Aorta (tissue), 5 donors: ENCODE data around the gene ZNF311. TPM values are rescaled to one million over a fixed set of nuclear protein-coding genes. Genes with fewer than 3 reads are reported as not detected.

Source experiments
- ATAC-seq: fragments of 200-7000 bp; cut with Tn5 transposase; one replicate; pipeline ENCODE4 v1.9.1; 2022; ENCODE audit warnings: moderate library complexity; ENCODE audit not compliant: low FRiP score
- DNase-seq, 2 donors: peaks; one replicate each; pipeline ENCODE4 v3.0.0-alpha.2; 2020
- H3K27ac ChIP-seq, 2 donors: one replicate each; pipeline ENCODE4 v1.5.1; 2013; ENCODE audit warnings: low read length in 2 of 2, mild to moderate bottlenecking in 2 of 2, moderate library complexity in 2 of 2, control low read depth in 1 of 2, inconsistent platforms in 1 of 2, low read depth in 1 of 2
- H3K27me3 ChIP-seq, 2 donors: one replicate each; pipeline ENCODE4 v1.6.1; 2013; ENCODE audit warnings: control low read depth in 1 of 2, low read length in 1 of 2, mild to moderate bottlenecking in 1 of 2, moderate library complexity in 1 of 2; ENCODE audit not compliant: insufficient read depth in 2 of 2, control insufficient read depth in 1 of 2
- H3K36me3 ChIP-seq, 2 donors: one replicate each; pipeline ENCODE4 v1.6.1; 2013; ENCODE audit warnings: control low read depth in 1 of 2, low read length in 1 of 2, mild to moderate bottlenecking in 1 of 2; ENCODE audit not compliant: insufficient read depth in 2 of 2, control insufficient read depth in 1 of 2
- H3K4me1 ChIP-seq, 2 donors: one replicate each; pipeline ENCODE4 v1.6.1; 2013; ENCODE audit warnings: low read length in 2 of 2, control low read depth in 1 of 2, mild to moderate bottlenecking in 1 of 2, moderate library complexity in 1 of 2; ENCODE audit not compliant: insufficient read depth in 2 of 2, control insufficient read depth in 1 of 2
- H3K4me3 ChIP-seq, 2 donors: one replicate each; pipeline ENCODE4 v1.5.1; 2013; ENCODE audit warnings: low read length in 2 of 2, control low read depth in 1 of 2, mild to moderate bottlenecking in 1 of 2
- H3K9me3 ChIP-seq: one replicate; pipeline ENCODE4 v1.6.1; 2013; ENCODE audit warnings: mild to moderate bottlenecking, low read length; ENCODE audit not compliant: control insufficient read depth
- WGBS, 2 donors: extraction: QIAGEN DNeasy Blood & Tissue Kit; methylation state at CpG; one replicate each; pipeline ENCODE4 v1.1.7; 2013; 5-methylcytosine and 5-hydroxymethylcytosine counted together
- intact Hi-C, 2 donors: fragments of 100-400 bp; cut with DNase I; formaldehyde crosslinking; loops; one replicate each; pipeline versions ENCODE4 v1.14.2 to v1.15.0; 2022
- long read RNA-seq, 2 donors: library from polyadenylated mRNA; unstranded; transcript quantifications; one replicate each; pipeline ENCODE4 v2.0.0, GENCODE V29; 2020 to 2021
- polyA plus RNA-seq, 2 donors: library from polyadenylated mRNA; stranded (reverse); fragments of 200-250 nt; gene quantifications; one replicate each; pipeline ENCODE4 v1.2.3, GENCODE V29; 2013
- total RNA-seq, 2 donors: library from RNA; stranded (reverse); fragmentation: NEBNext Ultra II Directional; extraction: Animal tissue kit (Norgen Biotek cat#: 25700); gene quantifications; one replicate each; pipeline ENCODE4 v1.2.1, GENCODE V29; 2021
- donor health status: healthy with polysubstance abuse.
- donor health status: Bipolar disorder and iron deficiency.
- donor health status: DM: no; HTN: no; CAD: no.
- donor health status: DM: no; HTN: no; CAD: no.
- donor health status: DM: yes; HTN: yes; CAD: no.

Gene ZNF311
- total RNA-seq (1 to 10 TPM in 1 of 2 donors, under 1 TPM in 1; 0.62 to 1.1 TPM), polyA plus RNA-seq (1 to 10 TPM in 1 of 2 donors, under 1 TPM in 1; 0.75 to 1.2 TPM)
- long read RNA-seq, donor 1, partial matches to known transcripts = 0 of 2 reads
- long read RNA-seq, donor 1, other reads (novel, unspliced or antisense) = 2 of 2 reads
- long read RNA-seq, donor 2, partial matches to known transcripts = 0 of 2 reads
- long read RNA-seq, donor 2, other reads (novel, unspliced or antisense) = 2 of 2 reads

DNA sequence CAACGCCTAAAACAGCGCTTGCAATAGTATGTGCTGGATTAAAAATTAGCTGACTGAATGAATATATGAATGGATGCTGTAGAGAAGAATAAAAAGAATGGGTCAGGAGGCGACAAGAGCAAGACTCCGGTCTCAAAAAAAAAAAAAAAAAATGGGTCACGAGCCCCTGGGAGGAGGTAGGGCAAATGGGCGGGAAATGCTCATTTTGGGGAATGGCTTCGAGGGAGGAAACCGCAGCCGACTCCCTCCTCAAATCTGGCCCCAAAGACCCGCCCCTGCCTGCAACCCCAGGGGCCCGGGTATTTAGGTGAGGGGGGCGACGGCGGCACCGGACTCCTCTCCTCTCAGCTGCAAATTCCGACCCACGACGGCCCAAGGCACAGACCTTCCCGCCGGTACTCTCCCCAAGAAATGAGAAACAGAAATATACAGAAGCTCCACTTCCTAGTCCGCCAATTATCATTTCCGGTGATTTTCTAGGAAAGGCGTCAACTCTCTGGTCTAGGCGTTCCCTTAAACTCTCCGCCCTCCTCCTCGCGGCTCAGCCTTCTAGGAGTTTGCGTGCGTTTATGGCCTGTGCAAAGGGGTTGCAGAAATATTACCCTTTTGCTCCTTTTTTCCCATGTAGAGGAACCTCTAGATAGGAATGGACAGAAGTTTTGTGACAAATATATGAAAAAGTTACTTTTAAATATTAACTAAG, at the start of gene ZNF311:
Gene ZNF311, minus strand, starts transcription at position 133 of the 703 bp plus-strand sequence. CDS start 1,361 bp downstream, outside the sequence.
- DNase-seq (peak; percentile 74 to 79), ATAC-seq (peak; percentile 94)
- Histone ChIP-seq H3K4me3 (peak within 1 kb of the TSS; percentile 62 to 94), H3K36me3 (no peaks in the 10 kb centered on the region), H3K9me3 (no peaks in the 10 kb centered on the region), H3K27ac (peak within 1 kb of the TSS in 1 of 2 donors; percentile 39), H3K27me3 (no peaks in the 10 kb centered on the region), H3K4me1 (no peaks in the 10 kb centered on the region)
- WGBS, 2 donors = 5 to 6% methylated on average over 29 of the region's 29 CpGs
- intact Hi-C loops = no loop called here

DNA sequence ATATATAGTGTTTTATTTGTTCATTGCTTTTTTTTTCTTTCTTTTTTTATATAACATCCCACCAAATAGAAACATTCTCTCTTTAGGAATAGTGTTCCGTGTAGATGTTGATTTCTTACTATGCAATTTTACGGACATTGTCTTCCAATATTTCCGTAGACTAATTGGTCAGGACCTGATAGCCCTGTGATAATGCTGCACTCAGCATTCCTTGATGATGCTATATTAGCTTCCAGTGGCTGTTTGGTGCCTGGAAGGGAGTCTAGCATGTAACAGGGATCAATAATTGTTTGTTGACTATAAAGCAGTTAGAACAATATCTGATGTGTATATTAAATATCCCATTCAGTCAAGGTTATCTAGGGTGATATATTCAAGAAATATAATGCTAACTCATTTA, 46.6 kb upstream of the ZNF311 start:
- WGBS, 2 donors = 84% methylated on average over 3 of the region's 3 CpGs
- H3K27ac ChIP-seq = no peak overlapping the region
- no peaks in the 10 kb centered on the region for H3K4me1 ChIP-seq
- DNase-seq (no peak), ATAC-seq (no peak)
- no peaks in the 10 kb centered on the region for H3K36me3 ChIP-seq
- no peaks in the 10 kb centered on the region for H3K9me3 ChIP-seq
- intact Hi-C loops = no loop called here
- H3K4me3 ChIP-seq = no peak overlapping the region
- H3K27me3 ChIP-seq = no peaks in the 10 kb centered on the region

DNA sequence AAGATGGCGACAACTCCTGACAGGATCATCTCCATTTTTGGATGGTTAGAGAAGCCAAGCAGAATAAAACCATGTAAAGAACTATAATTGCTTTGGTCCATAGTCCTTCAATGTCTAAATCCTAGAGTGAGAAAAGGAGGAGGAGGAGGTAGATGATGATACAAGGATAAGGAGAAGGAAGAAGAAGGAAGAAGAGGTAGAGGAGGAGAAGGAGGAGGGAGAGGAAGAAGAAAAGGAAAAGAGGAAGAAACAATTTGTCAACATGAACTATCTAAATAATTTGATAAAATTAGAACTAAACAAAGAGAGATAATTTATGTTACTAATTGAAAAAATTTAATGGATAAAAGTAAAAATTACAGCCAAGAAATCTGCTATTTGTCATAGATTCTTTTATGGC, 40.0 kb upstream of the ZNF311 start, which contains the start of gene OR2W1:
Gene OR2W1, minus strand, starts transcription at position 101 of the 400 bp plus-strand sequence. Its CDS starts 0 bp downstream, at position 101.
- no peak for ATAC-seq
- Histone ChIP-seq H3K4me3 (no peak within 1 kb of the TSS), H3K27ac (no peak within 1 kb of the TSS), H3K27me3 (no peaks in the 10 kb centered on the region), H3K4me1 (no peaks in the 10 kb centered on the region), H3K9me3 (peaks cover 1% of the 10 kb centered on the region), H3K36me3 (no peaks in the 10 kb centered on the region)
- intact Hi-C loops = no loop called here
- no peak for DNase-seq
- WGBS, 2 donors = 66 to 70% methylated on average over 1 of the region's 1 CpG

DNA sequence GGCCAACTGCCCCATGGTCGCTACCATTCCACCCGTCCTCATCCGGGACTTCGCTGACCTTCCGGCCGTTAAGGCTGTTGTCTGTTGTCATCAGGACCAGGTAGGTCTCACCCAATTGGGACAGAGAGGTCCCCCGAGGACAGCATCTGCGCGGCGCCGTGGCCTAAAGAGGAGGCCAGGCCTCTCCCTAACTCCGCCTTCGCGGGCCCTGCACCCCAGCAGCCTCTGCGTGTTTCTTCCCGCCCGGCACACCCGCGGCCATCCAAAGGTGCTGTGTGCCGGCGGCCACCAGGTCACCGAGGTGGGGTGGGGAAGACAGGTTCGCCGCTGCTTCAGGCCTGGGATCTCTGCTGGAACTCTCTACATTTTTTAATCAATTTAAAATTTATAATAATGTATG, 30.8 kb upstream of the ZNF311 start:
- ATAC-seq (no peak), DNase-seq (no peak)
- H3K36me3 ChIP-seq = no peaks in the 10 kb centered on the region
- no peaks in the 10 kb centered on the region for H3K27me3 ChIP-seq
- no peaks in the 10 kb centered on the region for H3K9me3 ChIP-seq
- H3K4me1 ChIP-seq = no peaks in the 10 kb centered on the region
- WGBS, 2 donors = 89 to 92% methylated on average over 24 of the region's 24 CpGs
- intact Hi-C loops = no loop called here
- no peak overlapping the region for H3K27ac ChIP-seq
- H3K4me3 ChIP-seq = no peak overlapping the region

DNA sequence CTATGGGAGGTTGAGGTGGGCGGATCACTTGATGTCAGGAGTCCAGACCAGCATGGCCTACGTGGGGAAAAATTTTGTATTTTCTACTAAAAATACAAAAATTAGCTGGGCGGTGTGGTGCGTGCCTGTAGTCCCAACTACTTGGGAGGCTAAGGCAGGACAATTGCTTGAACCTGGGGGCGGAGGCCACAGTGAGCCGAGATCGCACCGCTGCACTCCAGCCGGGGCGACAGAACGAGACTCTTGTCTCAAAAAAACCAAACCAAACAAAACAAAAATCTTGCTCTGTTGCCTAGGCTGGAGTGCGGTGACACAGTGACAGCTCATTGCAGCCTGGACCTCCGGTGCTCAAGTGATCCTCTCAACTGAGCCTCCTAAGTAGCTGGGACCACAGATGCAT, 23.7 kb upstream of the ZNF311 start:
- intact Hi-C loops = no loop called here
- WGBS, 2 donors = 86 to 88% methylated on average over 13 of the region's 13 CpGs
- no peak for ATAC-seq

DNA sequence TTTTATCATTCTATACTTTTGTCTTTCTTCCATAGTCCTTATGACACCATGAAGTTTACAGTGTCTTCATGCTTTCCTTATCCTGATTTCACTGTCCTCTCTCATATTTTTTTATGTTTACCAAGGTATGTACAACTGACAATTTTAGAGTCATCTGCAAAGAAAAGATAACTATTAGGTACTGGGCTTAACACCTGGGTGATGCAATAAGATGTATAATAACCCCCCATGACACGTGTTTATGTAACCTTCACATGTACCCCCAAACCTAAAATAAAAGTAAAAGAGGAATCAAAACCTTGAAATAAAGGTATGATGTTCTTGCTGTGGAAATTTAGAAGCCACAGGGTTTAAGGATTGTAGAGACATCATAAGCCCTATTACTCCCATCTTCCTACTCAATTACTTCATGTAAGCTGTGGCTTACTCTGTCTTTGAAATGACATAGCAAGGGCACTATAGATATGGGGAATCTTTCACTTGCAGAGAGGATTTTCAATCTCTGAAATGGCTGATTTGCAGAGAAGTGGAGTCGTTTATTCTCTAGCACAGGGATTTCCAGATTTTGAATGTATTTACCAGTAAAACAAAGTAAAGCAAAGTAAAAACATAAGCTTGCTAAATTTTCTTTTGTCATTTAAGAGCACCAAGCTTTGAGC, 20.9 kb upstream of the ZNF311 start:
- no peaks in the 10 kb centered on the region for H3K27me3 ChIP-seq

More for the DNA sequence above, 23.7 kb upstream of the ZNF311 start:
- Histone ChIP-seq H3K27me3 (no peaks in the 10 kb centered on the region), H3K4me1 (no peaks in the 10 kb centered on the region), H3K9me3 (no peaks in the 10 kb centered on the region), H3K27ac (no peak overlapping the region), H3K36me3 (no peaks in the 10 kb centered on the region), H3K4me3 (no peak overlapping the region)
- DNase-seq = no peak

DNA sequence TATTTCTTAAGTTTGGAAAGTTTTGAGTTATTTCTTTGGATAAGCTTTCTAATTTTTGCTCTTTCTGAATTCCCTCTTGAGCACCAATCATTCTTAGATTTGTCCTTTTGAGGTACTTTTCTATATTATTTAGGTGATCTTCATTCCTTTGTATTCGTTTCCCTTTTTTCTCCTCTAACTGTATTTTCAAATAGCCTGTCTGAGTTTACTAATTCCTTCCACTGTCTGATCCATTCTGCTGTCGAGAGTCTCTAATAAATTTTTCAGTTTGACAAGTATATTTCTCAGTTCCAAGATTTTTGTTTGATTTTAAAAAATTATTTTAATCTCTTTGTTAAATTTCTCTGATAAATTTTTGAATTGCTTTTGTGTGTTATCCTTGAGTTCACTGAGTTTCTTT, 16.3 kb upstream of the ZNF311 start:
- H3K27me3 ChIP-seq = no peaks in the 10 kb centered on the region
- H3K4me1 ChIP-seq = no peaks in the 10 kb centered on the region
- intact Hi-C loops = no loop called here
- no peaks in the 10 kb centered on the region for H3K36me3 ChIP-seq
- no peak overlapping the region for H3K4me3 ChIP-seq
- H3K27ac ChIP-seq = no peak overlapping the region
- DNase-seq (no peak), ATAC-seq (no peak)
- H3K9me3 ChIP-seq = no peaks in the 10 kb centered on the region
- 68 to 72% methylated on average over 2 of the region's 2 CpGs for WGBS, 2 donors

More for the DNA sequence above, 20.9 kb upstream of the ZNF311 start:
- H3K4me1 ChIP-seq = no peaks in the 10 kb centered on the region
- no peak overlapping the region for H3K4me3 ChIP-seq
- no peak overlapping the region for H3K27ac ChIP-seq
- DNase-seq (no peak), ATAC-seq (no peak)
- intact Hi-C loops = no loop called here
- no peaks in the 10 kb centered on the region for H3K9me3 ChIP-seq
- WGBS, 2 donors = 42 to 51% methylated on average over 2 of the region's 2 CpGs
- H3K36me3 ChIP-seq = no peaks in the 10 kb centered on the region

DNA sequence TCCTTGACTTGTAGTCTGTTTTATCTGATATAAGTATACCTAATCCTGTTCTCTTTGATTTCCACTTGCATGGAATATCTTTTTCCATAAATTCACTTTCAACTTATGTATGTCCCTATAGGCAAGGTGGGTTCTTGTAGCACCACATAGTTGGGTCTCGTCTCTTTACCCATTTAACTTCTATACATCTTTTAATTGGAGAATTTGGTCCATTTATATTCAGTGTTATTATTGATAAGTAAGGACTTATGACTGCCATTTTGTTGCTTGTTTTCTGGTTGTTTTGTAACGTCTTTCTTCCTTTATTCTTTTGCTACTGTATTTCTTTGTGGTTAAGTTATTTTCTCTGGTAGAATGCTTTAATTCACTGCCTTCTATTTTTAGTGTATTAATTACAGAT, 14.5 kb upstream of the ZNF311 start:
- intact Hi-C loops = loop anchor here in 1 of 2 donors (5.0 kb wide), 2 partner anchors 182 to 332 kb away; no protein-coding TSS in a partner anchor
- Histone ChIP-seq H3K27me3 (no peaks in the 10 kb centered on the region), H3K4me3 (no peak overlapping the region), H3K4me1 (no peaks in the 10 kb centered on the region), H3K27ac (no peak overlapping the region), H3K36me3 (no peaks in the 10 kb centered on the region), H3K9me3 (no peaks in the 10 kb centered on the region)
- DNase-seq (no peak), ATAC-seq (no peak)
- 60 to 63% methylated on average over 2 of the region's 2 CpGs for WGBS, 2 donors
